ENCODE measurements around the gene ZNF418.
"Not testable (repeated sequence)": the region's sequence is repeated elsewhere in the genome, so short reads cannot be mapped to it uniquely, and the experiment has no call there.

ZNF418 gene

GRCh38 chr19:57934820-57935665, at the start of gene ZNF418:
ZNF418 (minus strand) TSS chr19:57935402; CDS start chr19:57933822, 1,580 bp downstream.
- DNase-seq (ENCODE audit: low read depth in 2 of 2), result peak; percentile 3 to 11

- no peak for DNase-seq (ENCODE audit: low read depth in 2 of 2)
Observed at GRCh38 chr19:57978586-57979289, 43.5 kb upstream of the ZNF418 start.

DNA sequence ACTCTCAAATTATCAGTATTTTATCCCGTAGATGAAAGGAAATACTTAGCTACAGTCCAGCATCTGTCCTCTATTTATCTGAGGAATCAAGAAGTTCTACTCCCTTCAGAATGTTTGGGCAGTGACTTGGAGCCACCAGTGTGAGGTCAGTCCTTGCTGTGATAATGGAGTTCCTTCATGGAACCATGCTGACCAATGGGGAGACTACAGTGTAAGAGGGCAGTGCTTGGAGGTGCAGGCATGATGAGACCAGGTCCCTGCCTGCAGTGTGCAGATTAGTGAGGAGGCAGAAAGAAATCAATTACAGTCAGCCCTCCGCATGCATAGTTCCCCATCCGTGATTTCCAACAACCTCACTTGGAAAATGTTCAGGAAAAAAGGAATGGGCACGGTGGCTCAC, 39.2 kb upstream of the ZNF418 start, which contains the start of gene C19orf18:
C19orf18 (minus strand) TSS at position 101 of the 400 bp plus-strand sequence. CDS start 102 bp downstream, outside the sequence.
- no peak for DNase-seq (ENCODE audit: low read depth in 2 of 2)

GRCh38 chr19:57964761-57965160, 29.6 kb upstream of the ZNF418 start:
- DNase-seq (ENCODE audit: low read depth in 2 of 2), result no peak

DNA sequence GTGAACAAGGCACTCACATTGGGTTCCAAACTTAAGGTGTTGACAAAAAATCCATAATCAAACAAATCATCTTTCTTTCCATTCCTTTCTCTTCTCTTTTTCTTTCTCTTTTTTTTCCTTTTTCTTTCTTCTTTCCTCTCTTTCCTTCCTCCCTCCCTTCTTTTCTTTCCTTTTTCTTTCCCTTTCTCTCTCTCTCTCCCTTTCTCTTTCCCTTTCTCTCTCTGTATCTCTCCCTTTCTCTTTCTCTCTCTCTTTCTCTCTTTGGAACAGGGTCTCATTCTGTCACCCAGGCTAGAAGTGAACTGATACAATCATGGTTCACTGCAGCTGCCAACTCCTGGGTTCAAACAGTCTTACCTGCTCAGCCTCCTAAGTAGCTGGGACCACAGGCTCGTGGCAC, 26.6 kb upstream of the ZNF418 start:
- DNase-seq (ENCODE audit: low read depth in 2 of 2), result no peak

DNA sequence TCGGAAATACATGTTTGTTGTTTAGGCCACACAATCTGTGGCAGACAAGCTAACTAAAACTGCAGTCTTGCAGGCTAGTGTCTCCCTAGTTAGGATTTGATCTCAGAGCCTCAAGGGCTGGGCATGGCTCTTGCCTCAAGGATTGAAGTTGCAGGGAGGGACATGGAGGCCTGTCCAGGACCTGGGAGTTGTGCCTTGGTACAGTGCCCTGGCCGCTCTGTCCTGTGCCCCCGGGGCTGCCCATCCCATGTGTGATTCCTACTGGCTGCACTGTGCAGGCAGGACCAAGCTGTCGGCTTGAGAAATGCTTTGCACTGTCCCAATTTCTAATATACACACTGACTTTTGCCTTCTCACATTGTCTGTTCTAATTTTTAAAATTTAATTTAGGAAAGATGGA, 19.8 kb upstream of the ZNF418 start:
- DNase-seq (ENCODE audit: low read depth in 2 of 2), result no peak

GRCh38 chr19:57949702-57950101, 14.5 kb upstream of the ZNF418 start:
- DNase-seq (ENCODE audit: low read depth in 2 of 2), result no peak

DNA sequence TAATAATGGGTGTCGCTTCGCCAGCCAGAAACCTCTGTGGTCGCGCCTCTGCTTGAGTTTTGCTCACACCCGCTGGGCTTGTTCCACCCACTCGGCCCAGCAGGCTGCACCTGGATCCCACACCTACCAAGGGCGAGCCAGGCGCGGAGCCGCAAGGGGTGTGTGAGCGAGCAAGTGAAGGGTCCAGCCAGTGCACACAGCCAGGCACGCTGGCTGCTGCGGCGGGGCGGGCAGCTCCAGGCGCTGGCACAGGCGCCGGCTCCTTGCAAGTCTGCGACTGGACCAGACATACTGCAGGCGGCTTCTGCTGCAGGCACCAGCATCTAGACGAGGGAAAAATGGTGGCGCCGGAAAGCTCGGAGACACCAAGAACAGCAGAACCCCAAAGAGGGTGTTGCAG, 14.1 kb upstream of the ZNF418 start:
- DNase-seq (ENCODE audit: low read depth in 2 of 2), result no peak

GRCh38 chr19:57947419-57948134, 12.4 kb upstream of the ZNF418 start, which contains the start of gene ZNF256:
ZNF256 (minus strand) TSS chr19:57947706; CDS start chr19:57947474, 232 bp downstream.
- peak; percentile 89 to 92 for DNase-seq (ENCODE audit: low read depth in 2 of 2)

DNA sequence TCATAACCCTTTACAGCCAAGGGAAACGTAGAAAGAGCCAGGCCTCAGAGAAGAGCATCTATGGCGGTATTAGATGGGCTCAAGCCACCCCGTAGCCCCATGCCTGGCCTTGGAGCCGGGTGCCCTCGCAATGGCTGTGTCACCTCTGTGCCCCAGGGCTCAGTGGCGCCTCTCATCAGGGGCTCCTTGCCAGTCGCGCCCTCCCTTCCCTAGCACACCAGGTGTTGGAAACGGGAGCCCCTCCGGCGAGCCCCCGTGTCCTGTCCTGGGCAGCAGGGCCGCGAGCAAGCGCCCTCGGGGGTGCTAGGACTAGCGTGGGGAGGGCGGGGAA, 11.9 kb upstream of the ZNF418 start:
- DNase-seq (ENCODE audit: low read depth in 2 of 2), result no peak

DNA sequence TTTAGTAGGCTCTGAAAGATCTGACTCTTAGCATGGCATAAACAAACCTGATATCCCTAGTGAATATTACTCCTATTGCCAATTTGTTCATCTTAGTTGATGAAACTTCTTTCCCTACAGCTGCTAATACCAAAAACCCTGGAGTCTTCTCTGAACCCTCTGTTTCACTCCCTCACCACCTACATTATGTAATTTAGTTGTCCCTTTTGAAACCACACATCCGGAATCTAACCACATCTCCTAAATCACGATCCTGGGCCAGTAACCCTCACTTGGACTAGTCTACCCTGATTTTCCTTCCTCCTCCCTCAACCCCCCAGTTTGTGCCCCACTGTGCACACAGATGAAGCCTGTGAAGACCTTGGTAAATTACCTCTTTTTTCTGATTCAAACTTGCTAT, 11.1 kb upstream of the ZNF418 start:
- DNase-seq (ENCODE audit: low read depth in 2 of 2), result no peak

DNA sequence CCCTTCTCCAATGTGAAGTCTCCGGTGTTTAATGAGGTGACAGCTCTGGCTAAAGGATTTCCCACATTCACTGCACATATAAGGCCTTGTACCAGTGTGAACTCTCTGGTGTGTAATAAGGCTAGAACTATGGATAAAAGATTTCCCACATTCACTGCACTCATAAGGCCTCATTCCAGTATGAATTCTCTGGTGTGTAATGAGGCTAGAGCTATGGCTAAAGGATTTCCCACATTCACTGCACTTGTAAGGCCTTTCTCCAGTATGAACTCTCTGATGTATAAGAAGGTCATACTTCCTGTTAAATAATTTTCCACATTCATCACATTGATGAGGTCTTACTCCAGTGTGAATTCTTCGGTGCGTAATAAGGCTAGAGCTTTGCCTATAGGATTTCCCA, 6.4 kb upstream of the ZNF418 start:
- no peak for DNase-seq (ENCODE audit: low read depth in 2 of 2)

DNA sequence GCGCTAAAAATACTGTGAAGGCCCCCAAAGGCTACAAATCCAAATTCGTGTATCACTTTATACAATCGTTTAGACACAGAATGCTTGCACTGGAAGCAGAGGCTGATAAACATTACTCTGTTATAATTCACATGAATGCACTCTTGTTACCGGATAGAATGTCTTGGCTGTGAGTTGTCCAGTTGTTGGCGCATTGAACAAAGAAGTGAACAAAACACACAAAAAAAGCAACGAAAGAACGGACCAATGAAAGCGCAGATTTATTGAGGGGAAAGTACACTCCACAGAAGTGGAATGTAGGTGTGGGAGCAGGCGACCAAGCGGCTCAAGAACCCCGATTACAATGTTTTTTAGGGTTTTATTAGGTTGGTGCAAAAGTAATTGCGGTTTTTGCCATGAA, 529 bp upstream of the ZNF418 start:
- no peak for DNase-seq (ENCODE audit: low read depth in 2 of 2)

GRCh38 chr19:57927587-57927986, 7.6 kb downstream of the ZNF418 start:
- DNase-seq (ENCODE audit: low read depth in 2 of 2), result no peak

- DNase-seq (ENCODE audit: low read depth in 2 of 2), result peak; percentile 59 to 75
Observed at GRCh38 chr19:57916168-57916995, 18.8 kb downstream of the ZNF418 start, which contains the start of gene ZNF417. ZNF417 (minus strand) TSS chr19:57916592; CDS start chr19:57916411, 181 bp downstream.

DNA sequence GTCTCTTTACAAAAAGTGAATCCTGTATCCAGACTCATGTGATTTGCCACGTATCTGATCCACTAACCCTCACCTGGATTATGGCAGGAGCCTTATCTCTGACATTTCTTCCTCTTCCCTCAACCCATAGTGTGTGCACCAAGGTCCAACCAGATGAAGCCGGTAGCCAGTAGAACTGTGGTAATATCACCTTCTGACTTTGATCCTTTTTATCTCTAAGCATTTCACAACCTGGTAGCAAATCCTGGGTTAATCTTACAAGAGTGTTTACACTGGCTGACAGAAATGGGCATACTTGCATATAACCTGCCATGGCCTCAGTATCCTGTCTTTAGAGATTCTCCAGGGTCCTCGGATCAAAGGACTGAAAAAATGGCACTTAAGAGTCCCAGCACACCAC, 20.7 kb downstream of the ZNF418 start:
- DNase-seq (ENCODE audit: low read depth in 2 of 2), result no peak

DNA sequence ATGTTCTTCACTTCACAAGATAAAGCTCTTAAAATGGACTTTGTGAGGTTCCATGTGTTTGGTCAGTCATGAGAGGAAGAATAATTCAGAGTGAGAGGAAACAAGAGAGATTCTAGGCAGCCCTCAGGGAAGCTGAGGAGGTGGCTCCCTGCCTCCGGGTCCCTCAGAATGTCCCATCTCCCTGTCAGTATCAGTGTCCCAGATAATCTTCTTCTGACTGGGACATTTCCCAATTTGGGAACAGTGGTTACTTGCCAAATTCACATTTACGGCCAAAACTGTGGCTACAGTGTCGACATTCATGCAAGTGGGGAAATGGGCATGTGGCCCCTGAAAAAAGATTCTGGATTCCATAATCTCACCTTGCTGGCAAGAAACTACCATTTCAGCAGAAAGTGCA, 27.8 kb downstream of the ZNF418 start:
- DNase-seq (ENCODE audit: low read depth in 2 of 2), result no peak

DNA sequence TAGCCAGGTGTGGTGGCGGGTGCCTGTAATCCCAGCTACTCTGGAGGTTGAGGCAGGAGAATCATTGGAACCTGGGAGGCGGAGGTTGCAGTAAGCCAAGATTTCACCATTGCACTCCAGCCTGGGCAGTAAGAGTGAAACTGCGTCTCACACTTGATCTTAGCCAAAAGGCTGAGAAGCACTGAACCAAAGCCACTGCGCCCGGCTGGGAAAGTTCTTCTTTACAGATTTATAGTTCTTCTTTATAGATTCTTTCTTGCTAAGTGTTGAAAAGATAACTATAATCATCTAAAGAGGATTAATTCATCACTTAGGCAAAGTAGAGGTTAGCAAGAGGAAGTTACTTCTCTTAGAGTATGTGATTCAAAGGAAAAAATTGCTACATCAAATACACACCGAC, 29.9 kb downstream of the ZNF418 start:
- DNase-seq (ENCODE audit: low read depth in 2 of 2), result no peak

GRCh38 chr19:57903618-57904184, 31.5 kb downstream of the ZNF418 start:
- DNase-seq (ENCODE audit: low read depth in 2 of 2), result no peak

DNA sequence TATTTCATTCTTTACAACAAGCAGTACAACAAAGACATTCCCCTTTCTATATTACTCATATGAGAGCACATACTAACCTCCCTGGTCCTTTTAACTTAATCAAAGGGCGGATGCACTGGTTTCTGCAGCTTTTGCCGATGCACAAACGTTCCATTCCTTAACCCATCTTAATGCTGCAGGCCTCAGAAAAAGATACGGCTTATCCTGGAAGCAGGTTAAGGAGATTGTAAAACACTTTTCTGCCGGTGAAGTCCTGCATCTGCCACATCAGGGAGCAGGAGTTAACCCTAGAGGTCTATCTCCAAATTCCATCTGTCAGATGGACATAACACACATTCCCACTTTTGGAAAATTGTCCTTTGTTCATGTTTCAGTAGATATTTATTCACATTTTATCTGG, 34.9 kb downstream of the ZNF418 start:
- no peak for DNase-seq (ENCODE audit: low read depth in 2 of 2)

GRCh38 chr19:57890706-57891105, 44.5 kb downstream of the ZNF418 start:
- DNase-seq (ENCODE audit: low read depth in 2 of 2), result not testable (repeated sequence)
